NCI-H1694 treated with DMSO at 0.1 percent for 48 hours (cell line): ENCODE results near the gene ADGRL2.
"Not testable (repeated sequence)": the region's sequence is repeated elsewhere in the genome, so short reads cannot be mapped to it uniquely, and the experiment has no call there.

ENCODE experiments used
- DNase-seq: peaks from one replicate; lab custom pipeline; 2025; lab: John Stamatoyannopoulos, UW

Gene ADGRL2

GRCh38 chr1:81847063-81847462 lies 46.3 kb downstream of the ADGRL2 start:
- DNase-seq = no peak

GRCh38 chr1:81848880-81849682 lies 48.3 kb downstream of the ADGRL2 start:
- DNase-seq = no peak

- no peak for DNase-seq
These were observed 49.3 kb downstream of the ADGRL2 start for GRCh38 chr1:81850031-81850430.

- no peak for DNase-seq
These were observed 49.8 kb downstream of the ADGRL2 start for GRCh38 chr1:81850495-81850894.

- no peak for DNase-seq
These were observed 50.5 kb downstream of the ADGRL2 start for GRCh38 chr1:81851217-81851616.

- no peak for DNase-seq
These were observed 52.2 kb downstream of the ADGRL2 start for GRCh38 chr1:81852961-81853360.

- DNase-seq = no peak
These were observed 66.5 kb downstream of the ADGRL2 start for GRCh38 chr1:81867235-81867634.

- no peak for DNase-seq
These were observed 68.6 kb downstream of the ADGRL2 start for GRCh38 chr1:81869307-81869706.

GRCh38 chr1:81871091-81871490 lies 70.4 kb downstream of the ADGRL2 start:
- not testable (repeated sequence) for DNase-seq

- no peak for DNase-seq
These were observed 73.2 kb downstream of the ADGRL2 start for GRCh38 chr1:81873946-81874345.

GRCh38 chr1:81874461-81874860 lies 73.7 kb downstream of the ADGRL2 start:
- DNase-seq = no peak

- no peak for DNase-seq
These were observed 74.2 kb downstream of the ADGRL2 start for GRCh38 chr1:81874940-81875339.

GRCh38 chr1:81876901-81877733 lies 76.4 kb downstream of the ADGRL2 start:
- DNase-seq = no peak

GRCh38 chr1:81877940-81878339 lies 77.2 kb downstream of the ADGRL2 start:
- DNase-seq = no peak

- no peak for DNase-seq
These were observed 77.8 kb downstream of the ADGRL2 start for GRCh38 chr1:81878538-81878937.

GRCh38 chr1:81880781-81881180 lies 80.0 kb downstream of the ADGRL2 start:
- no peak for DNase-seq

GRCh38 chr1:81885291-81885690 lies 84.6 kb downstream of the ADGRL2 start:
- DNase-seq = no peak

GRCh38 chr1:81886292-81886691 lies 85.6 kb downstream of the ADGRL2 start:
- DNase-seq = not testable (repeated sequence)

GRCh38 chr1:81887421-81888144 lies 86.8 kb downstream of the ADGRL2 start:
- no peak for DNase-seq

GRCh38 chr1:81889166-81889565 lies 88.4 kb downstream of the ADGRL2 start:
- DNase-seq = no peak

- DNase-seq = no peak
These were observed 94.1 kb downstream of the ADGRL2 start for GRCh38 chr1:81894867-81895266.

- DNase-seq = no peak
These were observed 98.6 kb downstream of the ADGRL2 start for GRCh38 chr1:81899214-81899821.
